Activated T-helper 1 cell treated with anti-CD3 and anti-CD28 coated beads, Interleukin-12 subunit alpha, Interleukin-12 subunit beta, Interleukin-2, Interleukin-4 antibody, amounts not matched to agents 30 ng/mL and 10 ng/mL and 1 ng/mL, durations not matched to agents 14 hours and 24 hours and 36 hours (primary cell): ENCODE data around the gene FUBP1. TPM values are rescaled to one million over a fixed set of nuclear protein-coding genes. Genes with fewer than 3 reads are reported as not detected.

ENCODE experiments used
- total RNA-seq: library from RNA; stranded (reverse); gene quantifications from 2 replicates; pipeline ENCODE4 v1.2.3, GENCODE V29; 2022

The FUBP1 gene
- total RNA-seq, 1 donor from 2014 or later: 278 TPM

Other genes with a start within 250 kb of the FUBP1 start
- 49.9 and 53.1 TPM in 2 replicates for gene USP33, start 219.2 kb downstream of the FUBP1 start, total RNA-seq
- 8.0 and 8.6 TPM in 2 replicates for gene MIGA1, start 199.4 kb downstream of the FUBP1 start, total RNA-seq
- gene NEXN, start 90.4 kb downstream of the FUBP1 start, total RNA-seq: 0.24 and 0.31 TPM in 2 replicates
- gene DNAJB4, start 25.9 kb upstream of the FUBP1 start, total RNA-seq: 10.2 and 10.3 TPM in 2 replicates
- 0.05 TPM in 1 of 2 replicates, not detected in the other for gene GIPC2, start 66.9 kb upstream of the FUBP1 start, total RNA-seq